22Rv1 (cell line): ENCODE results near the gene ECM2.

Experiments used
- H3K27ac ChIP-seq: fragments of 450-650 bp; 2 replicates; pipeline ENCODE4 v1.5.1; 2017
- ZFX ChIP-seq: fragments of 450-650 bp; IDR thresholded peaks from 2 replicates; pipeline ENCODE4 v1.6.1; 2017; ENCODE audit warnings: antibody characterized with exemption, borderline replicate concordance
- TF ChIP-seq, protein P1 (sequence below): fragments of 450-650 bp; IDR thresholded peaks from 2 replicates; pipeline ENCODE4 v1.5.1; 2017; ENCODE audit warnings: mild to moderate bottlenecking

Gene ECM2

DNA sequence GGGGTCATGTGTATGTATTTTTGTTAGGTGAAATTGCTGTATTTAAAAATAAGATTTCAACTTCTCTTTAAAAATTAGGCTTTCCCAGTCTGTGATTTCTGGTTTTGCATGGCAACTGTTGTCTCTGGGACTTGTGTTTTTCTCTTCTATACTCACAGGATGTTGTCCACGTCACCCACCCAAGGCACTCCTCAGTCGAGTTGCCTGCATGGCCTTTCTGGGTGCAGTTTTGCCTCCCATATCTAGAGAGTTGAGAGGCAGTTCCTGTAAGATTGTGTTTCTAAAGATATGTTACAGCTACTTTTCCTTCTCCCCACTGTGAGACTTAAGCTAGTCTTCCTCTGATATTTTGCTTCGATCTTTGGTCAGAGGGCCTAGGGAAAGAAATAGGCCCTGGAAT is 51.2 kb downstream of the ECM2 start:
- no peak overlapping the region for H3K27ac ChIP-seq
- TF ChIP-seq ZFX, result no peak
- TF ChIP-seq, protein P1, sequence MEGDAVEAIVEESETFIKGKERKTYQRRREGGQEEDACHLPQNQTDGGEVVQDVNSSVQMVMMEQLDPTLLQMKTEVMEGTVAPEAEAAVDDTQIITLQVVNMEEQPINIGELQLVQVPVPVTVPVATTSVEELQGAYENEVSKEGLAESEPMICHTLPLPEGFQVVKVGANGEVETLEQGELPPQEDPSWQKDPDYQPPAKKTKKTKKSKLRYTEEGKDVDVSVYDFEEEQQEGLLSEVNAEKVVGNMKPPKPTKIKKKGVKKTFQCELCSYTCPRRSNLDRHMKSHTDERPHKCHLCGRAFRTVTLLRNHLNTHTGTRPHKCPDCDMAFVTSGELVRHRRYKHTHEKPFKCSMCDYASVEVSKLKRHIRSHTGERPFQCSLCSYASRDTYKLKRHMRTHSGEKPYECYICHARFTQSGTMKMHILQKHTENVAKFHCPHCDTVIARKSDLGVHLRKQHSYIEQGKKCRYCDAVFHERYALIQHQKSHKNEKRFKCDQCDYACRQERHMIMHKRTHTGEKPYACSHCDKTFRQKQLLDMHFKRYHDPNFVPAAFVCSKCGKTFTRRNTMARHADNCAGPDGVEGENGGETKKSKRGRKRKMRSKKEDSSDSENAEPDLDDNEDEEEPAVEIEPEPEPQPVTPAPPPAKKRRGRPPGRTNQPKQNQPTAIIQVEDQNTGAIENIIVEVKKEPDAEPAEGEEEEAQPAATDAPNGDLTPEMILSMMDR, result no peak

DNA sequence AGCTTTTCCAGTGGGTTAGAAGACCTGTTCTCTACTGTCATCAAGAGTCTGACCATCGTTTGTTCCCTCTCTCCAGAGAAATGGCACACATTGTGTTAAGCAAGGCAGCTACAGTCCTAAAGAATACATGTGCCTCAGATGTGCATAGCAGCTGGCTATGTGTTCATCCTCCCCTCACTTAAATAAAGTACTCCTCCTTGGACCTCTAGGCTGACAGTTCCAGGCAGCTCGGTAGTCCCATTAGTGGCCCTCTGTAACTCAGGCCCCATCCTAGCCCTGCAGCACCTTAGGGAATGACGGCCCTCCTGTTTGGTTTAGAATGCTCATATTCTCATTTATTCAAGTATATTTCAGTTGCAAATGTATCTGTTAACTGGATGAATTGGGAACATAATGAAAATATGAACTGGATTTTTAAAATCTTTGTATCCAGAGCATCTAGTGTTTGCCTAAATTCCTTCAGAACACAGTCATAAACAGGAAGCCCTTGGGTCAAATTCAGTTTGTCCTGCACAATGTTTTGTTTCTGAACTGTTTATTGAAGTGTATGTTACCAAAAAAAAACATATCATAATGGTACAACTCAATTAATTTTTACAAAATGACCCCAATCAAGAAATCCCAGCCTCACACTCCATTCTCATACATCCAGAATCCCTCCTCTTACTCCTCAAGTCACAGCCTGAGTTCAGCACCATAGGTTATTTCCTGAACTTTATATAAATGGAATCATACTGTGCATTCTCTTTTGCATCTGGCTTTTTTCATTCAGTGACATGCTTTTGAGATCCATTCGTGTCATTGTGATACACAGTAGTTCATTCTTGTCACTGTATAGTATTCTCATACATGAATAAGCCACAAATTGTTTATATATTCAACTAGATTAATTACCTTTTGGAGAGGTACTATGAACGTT is 51.9 kb downstream of the ECM2 start:
- TF ChIP-seq ZFX, result no peak
- TF ChIP-seq, protein P1, result no peak
- H3K27ac ChIP-seq, result no peak overlapping the region

DNA sequence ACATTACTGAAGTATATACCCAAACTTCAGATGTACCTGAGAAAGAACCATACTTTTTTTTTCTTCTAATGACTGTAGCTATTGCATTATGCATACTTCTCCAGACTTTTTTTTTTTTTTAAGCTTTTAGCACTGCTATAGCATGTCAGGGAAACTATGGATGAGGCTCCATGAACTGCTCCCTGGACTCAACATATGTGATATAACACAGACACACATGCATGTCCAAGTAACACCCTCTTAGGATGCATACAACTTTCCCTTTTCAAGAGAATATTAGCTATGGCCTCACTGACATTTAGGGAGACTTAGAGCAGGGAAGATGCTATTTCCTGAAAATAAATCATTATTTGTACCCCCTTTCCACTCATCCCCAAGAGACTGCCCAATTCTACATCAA is 53.0 kb downstream of the ECM2 start:
- no peak overlapping the region for H3K27ac ChIP-seq
- TF ChIP-seq, protein P1, result no peak
- TF ChIP-seq ZFX, result no peak

DNA sequence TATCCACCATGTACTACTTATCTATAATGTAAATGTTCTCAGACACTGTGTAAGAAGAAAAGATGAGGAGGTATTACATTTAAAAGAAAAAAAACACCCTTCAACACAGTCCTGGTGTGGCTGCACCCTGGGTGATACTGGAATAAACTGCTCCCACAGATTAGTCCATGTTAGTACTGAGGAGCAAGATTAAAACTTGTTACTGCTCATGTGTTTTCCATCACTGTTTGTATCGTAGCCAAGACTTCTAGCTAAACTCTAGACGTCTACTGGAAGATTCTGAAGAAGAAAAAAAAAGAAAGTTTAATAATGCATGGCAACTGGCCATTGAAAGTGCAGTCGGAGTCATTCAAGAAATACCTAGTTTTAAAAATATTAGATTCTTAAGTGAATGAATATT is 53.5 kb downstream of the ECM2 start, which contains the start of gene ASPN:
Gene ASPN (minus strand): TSS at position 178 of the 400 bp plus-strand sequence.
- H3K27ac ChIP-seq, result no peak within 1 kb of the TSS
- TF ChIP-seq, protein P1, result no peak
- no peak for TF ChIP-seq ZFX

DNA sequence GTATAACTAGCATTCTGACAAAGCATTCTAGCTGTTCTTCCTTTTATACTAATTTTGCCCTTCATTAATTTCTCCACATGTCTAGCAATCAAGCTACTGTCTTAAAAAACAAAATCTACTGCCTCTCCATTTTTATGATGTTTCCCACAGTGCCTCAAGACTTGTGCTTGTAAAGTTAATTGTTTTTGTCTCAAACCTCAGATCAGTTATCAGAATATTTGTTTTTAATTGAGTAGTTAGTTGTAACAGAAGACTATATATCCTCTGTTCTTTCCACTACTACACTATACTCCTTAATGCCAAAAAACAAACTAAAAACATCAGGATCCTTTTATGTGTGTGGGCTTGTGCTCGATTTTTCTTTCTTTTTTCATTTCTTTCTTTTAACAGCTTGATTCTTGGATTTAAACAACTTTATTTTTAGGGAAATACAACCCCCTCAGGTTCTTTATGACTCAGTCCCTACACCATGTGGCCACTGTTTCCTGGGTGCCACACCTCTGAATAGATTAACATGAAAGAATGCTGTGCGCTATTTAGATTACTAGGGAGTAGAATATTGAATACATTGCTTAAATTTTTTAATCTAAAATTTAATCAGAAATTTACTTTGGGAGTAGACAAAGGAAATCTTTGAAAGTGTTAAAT is 54.7 kb downstream of the ECM2 start:
- no peak overlapping the region for H3K27ac ChIP-seq
- TF ChIP-seq, protein P1, result no peak
- TF ChIP-seq ZFX, result no peak

DNA sequence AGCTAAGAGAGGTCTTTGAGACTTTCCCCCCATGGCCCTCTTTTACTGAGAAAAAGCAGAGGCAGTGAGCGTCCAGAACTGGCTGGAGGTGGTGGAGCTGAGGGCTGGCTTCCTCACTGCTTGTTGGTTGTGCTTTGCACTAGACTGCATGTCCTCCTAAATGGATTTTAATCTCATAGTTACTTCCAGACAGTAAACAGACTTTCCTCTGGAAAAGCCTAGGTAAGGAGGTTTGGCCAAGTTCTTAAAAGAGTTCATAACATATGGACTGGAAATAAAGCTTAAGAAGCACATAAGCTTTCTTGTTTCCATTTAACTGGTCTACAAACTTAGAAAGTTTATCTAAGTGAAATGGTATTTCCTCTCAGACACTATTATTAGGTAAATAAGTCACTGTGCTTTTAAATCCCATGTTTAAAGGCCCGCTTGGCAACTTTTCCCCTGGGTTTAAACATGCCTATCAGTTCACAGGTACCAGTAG is 55.5 kb downstream of the ECM2 start:
- TF ChIP-seq, protein P1, result no peak
- TF ChIP-seq ZFX, result no peak

DNA sequence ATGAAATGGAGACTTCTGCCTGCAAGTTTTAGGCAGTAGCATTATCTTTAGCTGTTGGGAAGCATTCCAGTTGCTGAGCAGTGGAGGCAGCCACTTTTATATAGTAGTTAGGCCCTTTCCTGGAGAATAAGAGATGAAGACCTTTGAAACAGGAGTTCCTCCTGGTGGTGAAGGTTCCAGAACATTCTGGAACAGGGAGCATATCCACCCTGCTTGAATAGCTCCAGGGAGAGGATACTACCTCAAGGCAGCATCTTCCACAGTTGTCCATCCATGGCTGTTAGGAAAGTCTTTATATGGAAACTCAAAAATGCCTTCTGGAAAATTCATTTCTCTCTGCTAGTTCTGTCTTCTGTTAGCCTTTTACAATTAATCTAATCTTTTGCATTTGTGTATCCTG is 56.4 kb downstream of the ECM2 start:
- TF ChIP-seq ZFX, result no peak
- TF ChIP-seq, protein P1, result no peak

More for the DNA sequence above, 55.5 kb downstream of the ECM2 start:
- H3K27ac ChIP-seq, result no peak overlapping the region

More for the DNA sequence above, 56.4 kb downstream of the ECM2 start:
- H3K27ac ChIP-seq, result no peak overlapping the region
